ENCODE results near the gene PTPRM. TPM values are rescaled to one million over a fixed set of nuclear protein-coding genes. Genes with fewer than 3 reads are reported as not detected.

Gene PTPRM
- total RNA-seq, 1 experiment from 2014 or later = 100.0 TPM

DNA sequence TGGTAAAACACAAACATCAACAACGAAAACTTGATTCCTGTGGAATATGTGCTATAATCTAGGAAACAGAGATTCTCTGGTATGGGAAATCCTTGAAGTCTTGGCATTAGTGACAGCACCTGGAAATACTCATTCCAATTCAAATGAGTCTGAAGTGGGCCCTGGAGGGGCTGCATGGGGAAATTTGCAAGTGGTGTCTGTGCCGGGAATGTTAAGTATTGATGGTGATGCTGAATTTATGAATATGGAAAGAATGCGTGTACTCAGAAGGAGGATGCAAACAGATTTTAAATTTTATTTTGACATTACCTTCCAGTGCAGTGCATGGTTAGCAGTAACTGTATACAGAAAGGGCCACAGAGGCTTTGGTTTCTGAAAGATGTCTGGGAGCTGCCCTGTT, 37.2 kb downstream of the PTPRM start:
- H3K9me3 Mint-ChIP-seq (ENCODE audit: unreplicated experiment) = no peaks in the 10 kb centered on the region
- Histone ChIP-seq H3K4me3 (ENCODE audit: low read depth, low read length) (no peak overlapping the region), H3K27me3 (replicated peaks; ENCODE audit: control insufficient read depth, insufficient read depth, low read length) (no peaks in the 10 kb centered on the region), H3K4me1 (peaks cover 42% of the 10 kb centered on the region), H3K36me3 (ENCODE audit: control insufficient read depth, insufficient read depth, low read length) (no peaks in the 10 kb centered on the region), H3K9me3 (no peaks in the 10 kb centered on the region)
- TF ChIP-seq, protein P1, sequence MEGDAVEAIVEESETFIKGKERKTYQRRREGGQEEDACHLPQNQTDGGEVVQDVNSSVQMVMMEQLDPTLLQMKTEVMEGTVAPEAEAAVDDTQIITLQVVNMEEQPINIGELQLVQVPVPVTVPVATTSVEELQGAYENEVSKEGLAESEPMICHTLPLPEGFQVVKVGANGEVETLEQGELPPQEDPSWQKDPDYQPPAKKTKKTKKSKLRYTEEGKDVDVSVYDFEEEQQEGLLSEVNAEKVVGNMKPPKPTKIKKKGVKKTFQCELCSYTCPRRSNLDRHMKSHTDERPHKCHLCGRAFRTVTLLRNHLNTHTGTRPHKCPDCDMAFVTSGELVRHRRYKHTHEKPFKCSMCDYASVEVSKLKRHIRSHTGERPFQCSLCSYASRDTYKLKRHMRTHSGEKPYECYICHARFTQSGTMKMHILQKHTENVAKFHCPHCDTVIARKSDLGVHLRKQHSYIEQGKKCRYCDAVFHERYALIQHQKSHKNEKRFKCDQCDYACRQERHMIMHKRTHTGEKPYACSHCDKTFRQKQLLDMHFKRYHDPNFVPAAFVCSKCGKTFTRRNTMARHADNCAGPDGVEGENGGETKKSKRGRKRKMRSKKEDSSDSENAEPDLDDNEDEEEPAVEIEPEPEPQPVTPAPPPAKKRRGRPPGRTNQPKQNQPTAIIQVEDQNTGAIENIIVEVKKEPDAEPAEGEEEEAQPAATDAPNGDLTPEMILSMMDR (IDR thresholded peaks at IDR 0.05; ENCODE audit: insufficient read depth in 1 of 2, low read depth in 1 of 2, low read length in 1 of 2, severe bottlenecking in 1 of 2, unreplicated experiment in 1 of 2) = no peak
- H3K36me3 Mint-ChIP-seq (ENCODE audit: insufficient read depth, unreplicated experiment) = peaks cover 18% of the 10 kb centered on the region
- no peaks in the 10 kb centered on the region for H3K27me3 Mint-ChIP-seq (ENCODE audit: insufficient read depth, unreplicated experiment)
- DNase-seq = no peak
- no TSS peak for BruUV-seq (replicated peaks)
- intact Hi-C loops (cut with micrococcal nuclease; ENCODE audit: unreplicated experiment) = no loop called here
- ChIA-PET POLR2A (no interaction called here), CTCF (interaction anchor here (1.4 kb wide), 1 partner anchor 23 kb away, joined by 3 read pairs; no protein-coding TSS in a partner anchor)
- no peak overlapping the region for H3K27ac Mint-ChIP-seq (ENCODE audit: unreplicated experiment)
- no peak overlapping the region for H3K4me3 Mint-ChIP-seq (ENCODE audit: unreplicated experiment)
- peaks cover 51% of the 10 kb centered on the region for H3K4me1 Mint-ChIP-seq (ENCODE audit: low read depth, unreplicated experiment)

DNA sequence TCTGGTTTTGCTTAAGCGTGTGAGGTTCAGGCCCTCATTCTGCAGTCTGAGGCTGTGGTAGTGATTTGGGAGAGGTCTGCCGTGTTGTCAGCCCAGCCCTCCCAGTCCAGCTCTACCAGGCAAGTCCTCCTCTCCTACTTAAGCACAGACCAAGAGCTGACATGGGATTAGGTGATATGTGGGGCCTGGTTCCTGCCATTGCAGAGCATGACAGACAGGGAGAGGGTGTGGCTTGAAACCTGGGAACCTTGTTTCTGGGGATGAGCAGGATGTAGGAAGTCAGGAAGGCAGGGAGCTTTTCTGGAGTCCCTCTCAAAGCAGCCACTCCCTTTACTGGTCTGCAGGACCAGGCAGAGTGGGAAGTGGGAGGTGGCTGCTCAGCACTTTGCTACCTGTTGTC, 38.6 kb downstream of the PTPRM start:
- Mint-ChIP-seq H3K36me3 (ENCODE audit: insufficient read depth, unreplicated experiment) (peaks cover 17% of the 10 kb centered on the region), H3K4me1 (ENCODE audit: low read depth, unreplicated experiment) (peaks cover 46% of the 10 kb centered on the region), H3K27me3 (ENCODE audit: insufficient read depth, unreplicated experiment) (no peaks in the 10 kb centered on the region), H3K4me3 (ENCODE audit: unreplicated experiment) (no peak overlapping the region), H3K27ac (ENCODE audit: unreplicated experiment) (no peak overlapping the region), H3K9me3 (ENCODE audit: unreplicated experiment) (no peaks in the 10 kb centered on the region)
- intact Hi-C loops (cut with micrococcal nuclease; ENCODE audit: unreplicated experiment) = no loop called here
- TF ChIP-seq, protein P1 (IDR thresholded peaks at IDR 0.05; ENCODE audit: insufficient read depth in 1 of 2, low read depth in 1 of 2, low read length in 1 of 2, severe bottlenecking in 1 of 2, unreplicated experiment in 1 of 2) = no peak
- Histone ChIP-seq H3K27me3 (replicated peaks; ENCODE audit: control insufficient read depth, insufficient read depth, low read length) (no peaks in the 10 kb centered on the region), H3K9me3 (no peaks in the 10 kb centered on the region), H3K4me3 (ENCODE audit: low read depth, low read length) (no peak overlapping the region), H3K4me1 (peaks cover 49% of the 10 kb centered on the region), H3K36me3 (ENCODE audit: control insufficient read depth, insufficient read depth, low read length) (no peaks in the 10 kb centered on the region)
- no peak for DNase-seq
- ChIA-PET POLR2A (no interaction called here), CTCF (interaction anchor here (0.6 to 1.1 kb wide), 2 partner anchors 39 to 377 kb away, joined by 3 to 5 read pairs; partner anchors contain the start of gene PTPRM)
- BruUV-seq (replicated peaks) = no TSS peak

DNA sequence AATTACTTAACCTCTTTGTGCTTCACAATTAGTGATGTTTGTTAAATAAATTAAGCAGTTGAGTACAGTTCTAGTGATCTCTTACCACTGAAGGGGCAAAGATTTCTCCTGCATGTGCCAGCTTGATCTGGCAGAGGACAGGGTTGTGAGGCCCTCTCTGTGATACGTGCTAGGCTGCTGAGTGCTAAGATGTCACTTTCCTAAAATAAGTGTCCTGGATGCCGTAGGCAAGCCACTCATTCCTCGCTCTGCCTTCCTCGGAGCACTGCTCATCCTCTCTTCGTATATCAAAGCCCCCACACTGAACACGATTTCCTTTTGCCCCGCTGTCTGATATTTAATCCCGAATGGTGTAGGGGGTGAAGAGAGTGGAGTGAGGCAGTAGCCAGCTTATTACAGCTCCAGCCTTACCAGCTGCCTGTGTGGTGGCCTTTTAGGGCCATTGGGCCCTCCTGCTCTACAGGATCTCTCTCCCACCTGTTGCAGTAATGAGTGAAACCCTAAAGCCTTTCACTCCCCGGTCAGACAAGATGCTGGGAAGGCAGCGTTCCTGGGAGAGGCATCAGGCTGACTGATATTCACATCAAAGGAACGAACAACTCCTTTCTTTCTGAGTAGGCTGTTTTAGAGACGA, 40.5 kb downstream of the PTPRM start:
- Mint-ChIP-seq H3K4me1 (ENCODE audit: low read depth, unreplicated experiment) (peaks cover 56% of the 10 kb centered on the region), H3K36me3 (ENCODE audit: insufficient read depth, unreplicated experiment) (peaks cover 17% of the 10 kb centered on the region), H3K4me3 (ENCODE audit: unreplicated experiment) (peak overlapping the region; percentile 35), H3K9me3 (ENCODE audit: unreplicated experiment) (no peaks in the 10 kb centered on the region), H3K27me3 (ENCODE audit: insufficient read depth, unreplicated experiment) (no peaks in the 10 kb centered on the region), H3K27ac (ENCODE audit: unreplicated experiment) (peak overlapping the region; percentile 63)
- no TSS peak for BruUV-seq (replicated peaks)
- intact Hi-C loops (cut with micrococcal nuclease; ENCODE audit: unreplicated experiment) = no loop called here
- TF ChIP-seq, protein P1 (IDR thresholded peaks at IDR 0.05; ENCODE audit: insufficient read depth in 1 of 2, low read depth in 1 of 2, low read length in 1 of 2, severe bottlenecking in 1 of 2, unreplicated experiment in 1 of 2) = no peak
- Histone ChIP-seq H3K9me3 (no peaks in the 10 kb centered on the region), H3K36me3 (ENCODE audit: control insufficient read depth, insufficient read depth, low read length) (no peaks in the 10 kb centered on the region), H3K4me1 (peaks cover 49% of the 10 kb centered on the region), H3K4me3 (ENCODE audit: low read depth, low read length) (no peak overlapping the region), H3K27me3 (replicated peaks; ENCODE audit: control insufficient read depth, insufficient read depth, low read length) (no peaks in the 10 kb centered on the region)
- no peak for DNase-seq
- CTCF ChIA-PET = no interaction called here
- POLR2A ChIA-PET = no interaction called here

All from Caco-2 (cell line).